Fibroblast of lung (primary cell): ENCODE results near the gene PAM.

Source experiments
- EZH2 ChIP-seq: IDR thresholded peaks from 2 replicates; pipeline ENCODE4 v1.5.1; 2012; ENCODE audit warnings: low read length, control low read depth, mild to moderate bottlenecking; ENCODE audit errors: missing control alignments
- TF ChIP-seq, protein P1 (sequence below), 2 donors: IDR thresholded peaks in 1 of 2; conservative IDR thresholded peaks in 1 of 2; 1 replicate in 1 of 2; 2 replicates in 1 of 2; pipeline ENCODE4 v1.5.1; 2011 to 2012; ENCODE audit warnings: low read length in 2 of 2, control low read depth in 1 of 2, inconsistent platforms in 1 of 2, low read depth in 1 of 2, mild to moderate bottlenecking in 1 of 2

DNA sequence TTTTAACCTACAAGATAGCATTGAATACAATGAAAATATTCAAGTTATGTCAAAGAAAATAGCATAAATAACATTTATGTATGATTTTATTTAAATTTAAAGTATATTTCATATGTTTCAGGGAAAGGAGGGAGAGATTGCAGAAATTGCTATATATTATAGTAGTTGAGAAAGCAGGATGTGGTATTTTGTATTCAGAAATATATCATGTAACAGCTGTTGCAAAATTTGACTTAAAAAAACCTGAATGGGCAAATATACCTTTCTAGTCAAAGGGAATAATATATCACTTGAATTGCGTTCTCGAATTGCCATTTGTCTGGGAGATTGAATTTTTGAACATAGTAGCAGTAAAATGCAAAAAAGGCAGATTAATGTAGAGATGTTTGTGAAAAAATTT is 80.6 kb downstream of the PAM start:
- TF ChIP-seq, protein P1, sequence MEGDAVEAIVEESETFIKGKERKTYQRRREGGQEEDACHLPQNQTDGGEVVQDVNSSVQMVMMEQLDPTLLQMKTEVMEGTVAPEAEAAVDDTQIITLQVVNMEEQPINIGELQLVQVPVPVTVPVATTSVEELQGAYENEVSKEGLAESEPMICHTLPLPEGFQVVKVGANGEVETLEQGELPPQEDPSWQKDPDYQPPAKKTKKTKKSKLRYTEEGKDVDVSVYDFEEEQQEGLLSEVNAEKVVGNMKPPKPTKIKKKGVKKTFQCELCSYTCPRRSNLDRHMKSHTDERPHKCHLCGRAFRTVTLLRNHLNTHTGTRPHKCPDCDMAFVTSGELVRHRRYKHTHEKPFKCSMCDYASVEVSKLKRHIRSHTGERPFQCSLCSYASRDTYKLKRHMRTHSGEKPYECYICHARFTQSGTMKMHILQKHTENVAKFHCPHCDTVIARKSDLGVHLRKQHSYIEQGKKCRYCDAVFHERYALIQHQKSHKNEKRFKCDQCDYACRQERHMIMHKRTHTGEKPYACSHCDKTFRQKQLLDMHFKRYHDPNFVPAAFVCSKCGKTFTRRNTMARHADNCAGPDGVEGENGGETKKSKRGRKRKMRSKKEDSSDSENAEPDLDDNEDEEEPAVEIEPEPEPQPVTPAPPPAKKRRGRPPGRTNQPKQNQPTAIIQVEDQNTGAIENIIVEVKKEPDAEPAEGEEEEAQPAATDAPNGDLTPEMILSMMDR (conservative IDR thresholded peaks at IDR 0.05 in 1 of 2, IDR thresholded peaks at IDR 0.05 in 1 of 2; ENCODE audit: low read depth in 1 of 2, low read length in 2 of 2), result no peak
- TF ChIP-seq EZH2, result no peak
